GM12878 (cell line): Measurements from ENCODE around the gene CLEC2L. TPM values are rescaled to one million over a fixed set of nuclear protein-coding genes. Genes with fewer than 3 reads are reported as not detected.

Source experiments
- ATAC-seq: fragments of 200-7000 bp; cut with Tn5 transposase; 3 replicates; pipeline ENCODE4 v1.9.1; 2020; ENCODE audit warnings: mild to moderate bottlenecking, moderate library complexity
- BruUV-seq: library from RNA; stranded (reverse); fragments of 400-500 nt; replicated peaks from 2 replicates; lab custom pipeline; 2021; lab: Mats Ljungman, UMichigan
- CTCF ChIA-PET: fragments of 300-600 bp; sonication (Branson Sonifier 250); formaldehyde crosslinking; extraction: SDS; loops from one replicate; lab custom pipeline; 2021; ENCODE audit warnings: inconsistent platforms; lab: Yijun Ruan, JAX
- POLR2A ChIA-PET: fragments of 350-600 bp; formaldehyde crosslinking; extraction: SDS; loops from one replicate; lab custom pipeline; 2021; ENCODE audit warnings: inconsistent platforms; lab: Charles Lee
- RAD21 ChIA-PET: fragments of 300-600 bp; sonication (Branson Sonifier 250); formaldehyde crosslinking; loops from one replicate; lab custom pipeline; 2023; ENCODE audit warnings: antibody characterized with exemption; ENCODE audit not compliant: unreplicated experiment; lab: Charles Lee
- SMC1A ChIA-PET: fragments of 300-600 bp; sonication (Branson Sonifier 250); formaldehyde crosslinking; loops from one replicate; lab custom pipeline; 2023; ENCODE audit not compliant: unreplicated experiment, uncharacterized antibody; lab: Charles Lee
- DNase-seq: peaks from one replicate; pipeline ENCODE4 v3.0.0-alpha.2; 2011; ENCODE audit warnings: low read depth, low spot score
- FAIRE-seq: peaks from 3 replicates; lab custom pipeline; 2011; peaks lifted over from hg19 to GRCh38; lab: Jason Lieb, UNC
- H2AFZ ChIP-seq: 2 replicates; pipeline ENCODE4 v1.6.0; 2011; ENCODE audit warnings: low read depth, low read length, control low read depth; ENCODE audit not compliant: control insufficient read depth
- H3K27ac ChIP-seq: 2 replicates; pipeline ENCODE4 v1.5.1; 2011; ENCODE audit warnings: control low read depth; ENCODE audit not compliant: control insufficient read depth, insufficient read depth
- H3K27me3 ChIP-seq, 2 experiments: replicated peaks in 1 of 2; 2 replicates each; pipeline versions ENCODE4 v1.6.0 to v1.6.1; 2011; ENCODE audit warnings: low read length in 1 of 2; ENCODE audit not compliant: control insufficient read depth in 2 of 2, insufficient read depth in 2 of 2
- H3K36me3 ChIP-seq, 2 experiments: 2 replicates each; pipeline ENCODE4 v1.5.1; 2011; ENCODE audit warnings: low read length in 1 of 2; ENCODE audit not compliant: control insufficient read depth in 2 of 2, insufficient read depth in 2 of 2
- H3K4me1 ChIP-seq: 2 replicates; pipeline ENCODE4 v1.6.1; 2011; ENCODE audit warnings: mild to moderate bottlenecking, low read length, moderate library complexity, mixed read lengths; ENCODE audit not compliant: control insufficient read depth, insufficient read depth
- H3K4me2 ChIP-seq: 2 replicates; pipeline ENCODE4 v1.6.0; 2011; ENCODE audit warnings: control low read depth; ENCODE audit not compliant: control insufficient read depth, insufficient read depth
- H3K4me3 ChIP-seq: fragments of 200-600 bp; sonication (generic); 2 replicates; pipeline ENCODE4 v1.5.1; 2016
- H3K79me2 ChIP-seq: 2 replicates; pipeline ENCODE4 v1.6.0; 2011; ENCODE audit warnings: low read length; ENCODE audit not compliant: control insufficient read depth, insufficient read depth
- H3K9ac ChIP-seq: 2 replicates; pipeline ENCODE4 v1.8.0; 2011; ENCODE audit warnings: low read length, control low read depth, mixed read lengths; ENCODE audit not compliant: control insufficient read depth, insufficient read depth
- H3K9me3 ChIP-seq: replicated peaks from 3 replicates; pipeline ENCODE4 v1.5.1; 2011; ENCODE audit warnings: mild to moderate bottlenecking, low read length; ENCODE audit not compliant: control insufficient read depth, insufficient read depth
- H4K20me1 ChIP-seq: 2 replicates; pipeline ENCODE4 v1.6.0; 2011; ENCODE audit not compliant: control insufficient read depth, insufficient read depth
- BACH1 ChIP-seq: fragments of 450-650 bp; IDR thresholded peaks from 2 replicates; pipeline ENCODE4 v1.6.1; 2017; ENCODE audit warnings: mild to moderate bottlenecking, borderline replicate concordance
- CBFB ChIP-seq: IDR thresholded peaks from 2 replicates; pipeline ENCODE4 v1.6.1; 2016; ENCODE audit warnings: antibody characterized with exemption, low read depth
- CREB1 ChIP-seq: IDR thresholded peaks from 2 replicates; pipeline ENCODE4 v1.6.1; 2012; ENCODE audit warnings: low read depth, mild to moderate bottlenecking, inconsistent platforms
- EED ChIP-seq: sonication (generic); IDR thresholded peaks from 2 replicates; pipeline ENCODE4 v1.6.1; 2016; ENCODE audit warnings: antibody characterized with exemption, low read depth
- EP300 ChIP-seq, 2 experiments: fragments of 150-350 bp in 1 of 2; IDR thresholded peaks; 2 replicates each; pipeline ENCODE4 v1.6.1; 2011 to 2012; ENCODE audit warnings: low read depth in 2 of 2, low read length in 2 of 2, borderline replicate concordance in 1 of 2, improper control_type of control experiment in 1 of 2, inconsistent platforms in 1 of 2; ENCODE audit not compliant: control insufficient read depth in 1 of 2
- EZH2 ChIP-seq: IDR thresholded peaks from 2 replicates; pipeline ENCODE4 v1.6.1; 2012; ENCODE audit warnings: low read depth, mild to moderate bottlenecking, control low read depth, inconsistent platforms, low read length, borderline replicate concordance; ENCODE audit not compliant: control insufficient read depth
- JUNB ChIP-seq: IDR thresholded peaks from 2 replicates; pipeline ENCODE4 v1.6.1; 2016; ENCODE audit warnings: antibody characterized with exemption, mild to moderate bottlenecking
- PKNOX1 ChIP-seq: fragments of 450-650 bp; IDR thresholded peaks from 2 replicates; pipeline ENCODE4 v1.6.1; 2016; ENCODE audit warnings: mild to moderate bottlenecking
- POU2F2 ChIP-seq: IDR thresholded peaks from 3 replicates; pipeline ENCODE4 v1.6.1; 2011; ENCODE audit warnings: low read depth, mild to moderate bottlenecking, low read length, borderline replicate concordance
- RAD21 ChIP-seq: IDR thresholded peaks from 2 replicates; pipeline ENCODE4 v1.6.1; 2011; ENCODE audit warnings: mild to moderate bottlenecking, low read depth, low read length, moderate library complexity; ENCODE audit not compliant: insufficient read depth
- RAD51 ChIP-seq: fragments of 450-650 bp; IDR thresholded peaks from 2 replicates; pipeline ENCODE4 v1.6.1; 2016; ENCODE audit warnings: moderate library complexity, mild to moderate bottlenecking, inconsistent platforms
- SPI1 ChIP-seq: IDR thresholded peaks from 2 replicates; pipeline ENCODE4 v1.6.1; 2011; ENCODE audit warnings: low read depth, mild to moderate bottlenecking, low read length, moderate library complexity, borderline replicate concordance; ENCODE audit not compliant: insufficient read depth
- STAT3 ChIP-seq: IDR thresholded peaks from 2 replicates; pipeline ENCODE4 v1.6.1; 2011; ENCODE audit warnings: low read depth, low read length, improper control_type of control experiment
- YBX1 ChIP-seq: fragments of 450-650 bp; IDR thresholded peaks from 2 replicates; pipeline ENCODE4 v1.6.1; 2016; ENCODE audit warnings: antibody characterized with exemption
- WGBS: methylation state at CpG from one replicate; pipeline ENCODE4 v1.1.6; 2016; ENCODE audit warnings: low lambda C conversion rate; ENCODE audit not compliant: insufficient replicate concordance, insufficient coverage; ENCODE audit errors: missing lambda C conversion rate; 5-methylcytosine and 5-hydroxymethylcytosine counted together
- in situ Hi-C: fragments of 300-500 bp; cut with MboI; formaldehyde crosslinking; loops from 9 replicates; pipeline ENCODE4 v1.14.3; 2018; ENCODE audit warnings: mixed read lengths
- intact Hi-C: fragments of 100-400 bp; cut with micrococcal nuclease; formaldehyde crosslinking; loops from one replicate; pipeline ENCODE4 v1.14.2; 2022; ENCODE audit not compliant: unreplicated experiment
- polyA plus RNA-seq, 11 experiments: library from polyadenylated mRNA; depleted of rRNA in 4 of 11; unstranded in 6 of 11; stranded (reverse) in 5 of 11; fragments of >200 nt; fragmentation: Nextera tagmentation in 4 of 11; fragmentation: Illumina TruSeq in 1 of 11; extraction: Ambion mirVana in 4 of 11; extraction: Trizol in 1 of 11; gene quantifications; 1 replicate in 1 of 11; 2 replicates in 10 of 11; pipeline versions ENCODE4 v1.2.1 to v1.2.3, GENCODE V29; 2011 to 2016; ENCODE audit warnings: inconsistent platforms in 2 of 11, missing spikeins in 2 of 11, low read depth in 1 of 11
- total RNA-seq, 4 experiments: library from RNA; depleted of rRNA in 3 of 4; stranded (reverse); fragments of >200 nt in 3 of 4; fragmentation: Illumina TruSeq in 1 of 4; extraction: Trizol in 1 of 4; gene quantifications; 2 replicates each; pipeline versions ENCODE4 v1.2.1 to v1.2.3, GENCODE V29; 2013 to 2021

CLEC2L gene
- total and polyA plus RNA-seq, 10 of the 15 experiments (the other 5 are each of a cell fraction or from before 2014, with no cell fraction given) = not detected

- H3K9me3 ChIP-seq = no peaks in the 10 kb centered on the region; the same call in 2 of the 3 replicates
- DNase-seq (no peak), ATAC-seq (no peak), FAIRE-seq (no peak)
- CTCF ChIA-PET = interaction anchor here (1.1 kb wide), 1 partner anchor 444 kb away, joined by 3 read pairs; no protein-coding TSS in a partner anchor
- no peak overlapping the region for H2AFZ ChIP-seq
- intact Hi-C loops = no loop called here
- TF ChIP-seq SPI1 (no peak), RAD21 (no peak), EED (no peak), YBX1 (no peak), JUNB (no peak), BACH1 (no peak), RAD51 (no peak), CREB1 (no peak), EZH2 (no peak), POU2F2 (no peak), PKNOX1 (no peak), CBFB (no peak), EP300 (IDR thresholded peaks at IDR 0.05; ENCODE audit: borderline replicate concordance in 1 of 2, control insufficient read depth in 1 of 2, low read depth in 2 of 2, low read length in 2 of 2) (no peak), STAT3 (no peak)
- H4K20me1 ChIP-seq = no peaks in the 10 kb centered on the region
- RAD21 ChIA-PET = no interaction called here
- no peak overlapping the region for H3K4me3 ChIP-seq
- H3K27ac ChIP-seq = no peak overlapping the region
- in situ Hi-C loops = no loop called here
- H3K4me2 ChIP-seq = no peak overlapping the region
- H3K36me3 ChIP-seq = no peaks in the 10 kb centered on the region
- POLR2A ChIA-PET = no interaction called here
- H3K9ac ChIP-seq = no peak overlapping the region
- SMC1A ChIA-PET = no interaction called here
- H3K79me2 ChIP-seq = no peaks in the 10 kb centered on the region
- no peaks in the 10 kb centered on the region for H3K27me3 ChIP-seq
- BruUV-seq = no TSS peak
- H3K4me1 ChIP-seq = no peaks in the 10 kb centered on the region
- 83% methylated on average over 18 of the region's 18 CpGs for WGBS
Observed at GRCh38 chr7:139559364-139560105, 36.0 kb downstream of the CLEC2L start.
